ENCODE data around the gene POLR3B. TPM values are rescaled to one million over a fixed set of nuclear protein-coding genes. Genes with fewer than 3 reads are reported as not detected.

POLR3B gene
- total and polyA plus RNA-seq, 10 of the 15 experiments (the other 5 are each of a cell fraction or from before 2014, with no cell fraction given), result 2.3 to 10.5 (median 8.0) TPM

GRCh38 chr12:106348411-106348810 lies 9.1 kb upstream of the POLR3B start:
- FAIRE-seq (no peak), DNase-seq (ENCODE audit: low read depth, low spot score) (no peak), ATAC-seq (no peak)
- no peaks in the 10 kb centered on the region for H4K20me1 ChIP-seq (ENCODE audit: control insufficient read depth, insufficient read depth)
- H2AFZ ChIP-seq (ENCODE audit: control insufficient read depth, low read depth, low read length), result no peak overlapping the region
- H3K9ac ChIP-seq (ENCODE audit: control insufficient read depth, insufficient read depth, low read length), result no peak overlapping the region
- no peak for TF ChIP-seq RFX5 (IDR thresholded peaks at IDR 0.05; ENCODE audit: low read depth, low read length)
- no peak for TF ChIP-seq PAX8 (IDR thresholded peaks at IDR 0.05)
- no peak for TF ChIP-seq ATF2 (IDR thresholded peaks at IDR 0.05; ENCODE audit: low read length)
- no peak for TF ChIP-seq E2F8 (IDR thresholded peaks at IDR 0.05; ENCODE audit: low read depth, partially characterized antibody)
- TF ChIP-seq, protein P1, sequence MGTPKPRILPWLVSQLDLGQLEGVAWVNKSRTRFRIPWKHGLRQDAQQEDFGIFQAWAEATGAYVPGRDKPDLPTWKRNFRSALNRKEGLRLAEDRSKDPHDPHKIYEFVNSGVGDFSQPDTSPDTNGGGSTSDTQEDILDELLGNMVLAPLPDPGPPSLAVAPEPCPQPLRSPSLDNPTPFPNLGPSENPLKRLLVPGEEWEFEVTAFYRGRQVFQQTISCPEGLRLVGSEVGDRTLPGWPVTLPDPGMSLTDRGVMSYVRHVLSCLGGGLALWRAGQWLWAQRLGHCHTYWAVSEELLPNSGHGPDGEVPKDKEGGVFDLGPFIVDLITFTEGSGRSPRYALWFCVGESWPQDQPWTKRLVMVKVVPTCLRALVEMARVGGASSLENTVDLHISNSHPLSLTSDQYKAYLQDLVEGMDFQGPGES (IDR thresholded peaks at IDR 0.05), result no peak
- no peak for TF ChIP-seq CEBPB (IDR thresholded peaks at IDR 0.05; ENCODE audit: borderline replicate concordance in 1 of 2, low read depth in 2 of 2, low read length in 2 of 2)
- TF ChIP-seq ZNF384 (IDR thresholded peaks at IDR 0.05; ENCODE audit: borderline replicate concordance, low read depth, low read length), result no peak
- no peak for TF ChIP-seq RAD21 (IDR thresholded peaks at IDR 0.05; ENCODE audit: insufficient read depth, low read depth, low read length)
- TF ChIP-seq MYB (IDR thresholded peaks at IDR 0.05; ENCODE audit: borderline replicate concordance, low read depth, low read length), result no peak
- no peak for TF ChIP-seq EED (IDR thresholded peaks at IDR 0.05; ENCODE audit: low read depth)
- no peak for TF ChIP-seq MTA3 (IDR thresholded peaks at IDR 0.05; ENCODE audit: borderline replicate concordance, low read length)
- no peak for TF ChIP-seq CREM (IDR thresholded peaks at IDR 0.05; ENCODE audit: low read depth)
- TF ChIP-seq, protein P2, sequence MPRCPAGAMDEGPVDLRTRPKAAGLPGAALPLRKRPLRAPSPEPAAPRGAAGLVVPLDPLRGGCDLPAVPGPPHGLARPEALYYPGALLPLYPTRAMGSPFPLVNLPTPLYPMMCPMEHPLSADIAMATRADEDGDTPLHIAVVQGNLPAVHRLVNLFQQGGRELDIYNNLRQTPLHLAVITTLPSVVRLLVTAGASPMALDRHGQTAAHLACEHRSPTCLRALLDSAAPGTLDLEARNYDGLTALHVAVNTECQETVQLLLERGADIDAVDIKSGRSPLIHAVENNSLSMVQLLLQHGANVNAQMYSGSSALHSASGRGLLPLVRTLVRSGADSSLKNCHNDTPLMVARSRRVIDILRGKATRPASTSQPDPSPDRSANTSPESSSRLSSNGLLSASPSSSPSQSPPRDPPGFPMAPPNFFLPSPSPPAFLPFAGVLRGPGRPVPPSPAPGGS (IDR thresholded peaks at IDR 0.05; ENCODE audit: borderline replicate concordance, insufficient read depth, low read depth, low read length, poor library complexity, severe bottlenecking), result no peak
- no peak for TF ChIP-seq ETV6 (conservative IDR thresholded peaks at IDR 0.05 in 1 of 2, IDR thresholded peaks at IDR 0.05 in 1 of 2; ENCODE audit: borderline replicate concordance in 1 of 2, low read depth in 1 of 2)
- TF ChIP-seq NR2C1 (IDR thresholded peaks at IDR 0.05), result no peak
- no peak for TF ChIP-seq CBX5 (IDR thresholded peaks at IDR 0.05; ENCODE audit: low read depth)
- no peak for TF ChIP-seq RUNX3 (IDR thresholded peaks at IDR 0.05; ENCODE audit: low read length)
- TF ChIP-seq YBX1 (IDR thresholded peaks at IDR 0.05), result no peak
- no peaks in the 10 kb centered on the region for H3K79me2 ChIP-seq (ENCODE audit: control insufficient read depth, insufficient read depth, low read length)
- ChIA-PET RAD21 (ENCODE audit: unreplicated experiment) (no interaction called here), SMC1A (ENCODE audit: uncharacterized antibody, unreplicated experiment) (interaction anchor here (2.8 kb wide), 1 partner anchor 9 kb away, joined by 8 read pairs; the partner anchor contains the start of gene POLR3B), POLR2A (interaction anchor here (0.5 kb wide), 1 partner anchor 55 kb away, joined by 3 read pairs; no protein-coding TSS in a partner anchor), CTCF (interaction anchor here (1.1 to 2.3 kb wide), 2 partner anchors 9 to 47 kb away, joined by 3 to 14 read pairs; partner anchors contain the start of gene POLR3B)
- no peak overlapping the region for H3K4me3 ChIP-seq
- in situ Hi-C loops (cut with MboI), result no loop called here
- H3K4me1 ChIP-seq (ENCODE audit: control insufficient read depth, insufficient read depth, low read length), result no peaks in the 10 kb centered on the region
- intact Hi-C loops (cut with micrococcal nuclease; ENCODE audit: unreplicated experiment), result no loop called here
- WGBS (ENCODE audit: insufficient coverage, insufficient replicate concordance, low lambda C conversion rate, missing lambda C conversion rate), result 40% methylated on average over 4 of the region's 4 CpGs
- no peaks in the 10 kb centered on the region for H3K9me3 ChIP-seq (replicated peaks; ENCODE audit: control insufficient read depth, insufficient read depth, low read length)
- H3K27me3 ChIP-seq (replicated peaks in 1 of 2; ENCODE audit: control insufficient read depth in 2 of 2, insufficient read depth in 2 of 2, low read length in 1 of 2), result no peaks in the 10 kb centered on the region
- no peak overlapping the region for H3K4me2 ChIP-seq (ENCODE audit: control insufficient read depth, insufficient read depth)
- BruUV-seq (replicated peaks), result no TSS peak
- no peak overlapping the region for H3K27ac ChIP-seq (ENCODE audit: control insufficient read depth, insufficient read depth)
- no peaks in the 10 kb centered on the region for H3K36me3 ChIP-seq (ENCODE audit: control insufficient read depth in 2 of 2, insufficient read depth in 2 of 2, low read length in 1 of 2)

Measured in GM12878 (cell line).